GM21825 (cell line): ENCODE data around the gene LRIG1.
A peak's percentile ranks its signal among the peaks of the same experiment; 100 is the strongest.

Experiments used
- ATAC-seq: cut with Tn5 transposase; IDR thresholded peaks from one replicate; pipeline ENCODE4 v1.9.1; 2021; ENCODE audit warnings: mild to moderate bottlenecking, moderate library complexity; ENCODE audit not compliant: unreplicated experiment

The LRIG1 gene

DNA sequence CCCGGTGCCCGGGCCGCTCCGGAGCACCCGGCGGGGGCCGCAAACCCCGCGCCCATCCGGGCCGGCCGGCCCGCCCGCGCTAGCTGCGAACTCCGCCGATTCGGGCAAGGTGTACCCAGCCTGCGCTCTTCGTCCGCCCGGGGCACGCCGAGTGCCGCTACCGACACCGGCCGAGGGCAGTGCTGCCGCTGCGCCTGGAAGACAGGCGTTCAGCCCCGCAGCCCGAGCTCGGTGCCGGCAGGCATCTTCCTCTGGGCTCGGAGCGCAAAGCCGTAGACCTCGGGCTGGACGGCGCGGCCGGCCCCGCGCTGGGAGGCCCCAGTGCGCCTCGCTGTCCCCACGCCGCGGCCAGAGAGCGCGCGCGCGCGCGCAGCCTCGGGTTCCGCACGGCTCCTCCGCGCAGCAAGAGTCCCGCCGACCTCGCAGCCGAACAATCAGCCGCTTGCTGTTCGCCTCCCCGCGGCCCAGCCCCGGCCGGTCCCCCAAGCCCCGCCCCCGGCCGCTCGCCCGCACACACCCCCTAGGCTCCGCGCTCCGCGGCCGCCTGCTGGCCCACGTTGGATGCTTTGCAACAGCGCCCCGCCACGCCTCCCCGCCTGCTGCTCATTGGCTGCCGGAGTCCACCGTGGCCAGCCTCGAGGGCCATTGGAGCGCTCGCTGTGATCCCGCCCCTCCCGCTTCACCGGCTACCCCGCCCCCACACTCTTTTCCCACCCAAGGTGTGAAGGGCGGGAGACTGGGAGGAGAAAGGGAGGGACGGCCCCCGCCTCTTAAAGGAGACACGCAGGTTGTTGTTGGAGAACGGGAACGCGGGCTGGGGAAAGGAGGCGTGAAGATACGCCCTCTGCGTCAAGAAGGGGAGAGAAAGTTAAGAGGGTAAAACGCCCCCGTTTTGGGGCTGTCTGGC, at the start of gene LRIG1:
Gene LRIG1, minus strand, starts transcription at position 447 of the 907 bp plus-strand sequence. CDS start 615 bp downstream, outside the sequence.
- ATAC-seq = peak; percentile 98

DNA sequence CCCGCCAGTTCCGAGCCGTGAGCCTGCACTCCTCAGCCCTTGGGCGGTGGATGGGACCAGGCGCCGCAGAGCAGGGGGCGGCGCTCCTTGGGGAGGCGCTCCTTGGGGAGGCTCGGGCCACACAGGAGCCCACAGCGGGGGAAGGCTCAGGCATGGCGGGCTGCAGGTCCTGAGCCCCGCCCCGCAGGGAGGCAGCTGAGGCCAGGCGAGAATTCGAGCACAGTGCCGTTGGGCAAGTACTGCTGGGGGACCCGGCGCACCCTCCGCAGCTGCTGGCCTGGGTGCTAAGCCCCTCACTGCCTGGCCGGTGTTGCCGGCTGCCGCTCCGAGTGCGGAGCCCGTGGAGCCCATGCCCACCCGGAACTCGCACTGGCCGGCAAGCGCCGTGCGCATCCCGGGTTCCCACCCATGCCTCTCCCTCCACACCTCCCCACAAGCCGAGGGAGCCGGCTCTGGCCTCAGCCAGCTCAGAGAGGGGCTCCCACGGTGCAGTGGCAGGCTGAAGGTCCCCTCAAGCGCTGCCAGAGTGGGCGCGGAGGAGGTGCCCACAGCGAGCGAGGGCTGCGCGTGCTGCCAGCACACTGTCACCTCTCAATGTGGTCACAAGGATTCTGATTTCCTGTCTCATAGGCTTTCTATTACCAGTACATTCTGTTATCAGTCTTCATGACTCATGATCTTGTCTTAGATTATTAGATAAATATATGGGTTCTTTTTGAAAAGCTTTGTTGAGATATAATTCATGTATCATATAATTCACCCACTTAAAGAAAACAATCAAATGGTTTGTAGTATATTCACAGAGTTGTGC, 44.0 kb upstream of the LRIG1 start:
- ATAC-seq = no peak

DNA sequence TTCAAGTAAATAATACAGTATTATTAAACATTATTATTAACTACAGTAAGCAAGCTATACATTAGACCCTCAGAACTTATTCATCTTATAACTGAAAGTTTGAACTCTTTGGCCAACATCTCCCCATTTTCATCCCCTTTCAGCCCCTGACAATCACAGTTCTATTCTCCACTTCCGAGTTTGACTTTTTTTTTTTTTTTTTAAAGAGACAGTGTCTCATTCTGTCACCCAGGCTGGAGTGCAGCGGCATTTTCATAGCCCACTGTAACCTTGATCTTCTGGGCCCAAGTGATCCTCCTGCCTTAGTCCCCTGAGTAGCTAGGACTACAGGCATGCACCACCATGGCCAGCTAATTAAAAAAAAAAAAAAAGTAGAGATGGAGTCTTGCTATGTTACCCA, 41.3 kb upstream of the LRIG1 start:
- no peak for ATAC-seq

DNA sequence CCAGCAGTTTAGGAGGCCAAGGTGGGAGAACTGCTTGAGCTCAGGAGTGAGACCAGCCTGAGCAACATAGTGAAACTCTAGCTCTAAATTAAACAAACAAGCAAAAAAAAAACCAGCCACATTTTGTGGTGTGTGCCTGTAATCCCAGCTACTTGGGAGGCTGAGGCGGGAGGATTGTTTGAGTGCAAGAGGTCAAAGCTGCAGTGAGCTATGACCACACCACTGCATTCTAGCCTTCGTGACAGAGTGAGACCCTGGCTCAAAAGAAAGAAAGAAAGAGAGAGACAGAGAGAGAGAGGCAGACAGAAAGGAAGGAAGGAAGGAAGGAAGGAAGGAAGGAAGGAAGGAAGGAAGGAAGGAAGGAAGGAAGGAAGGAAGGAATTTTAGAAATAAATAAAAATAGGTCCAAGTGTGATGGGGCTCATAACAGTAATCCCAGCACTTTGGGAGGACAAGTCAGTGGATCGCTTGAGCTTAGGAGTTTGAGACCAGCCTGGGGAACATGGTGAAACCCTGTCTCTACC, 38.7 kb upstream of the LRIG1 start:
- ATAC-seq = no peak

GRCh38 chr3:66538390-66538789, 37.6 kb upstream of the LRIG1 start:
- ATAC-seq = no peak

GRCh38 chr3:66537735-66538134, 36.9 kb upstream of the LRIG1 start:
- ATAC-seq = no peak

GRCh38 chr3:66536791-66537190, 36.0 kb upstream of the LRIG1 start:
- no peak for ATAC-seq

GRCh38 chr3:66534304-66534845, 33.6 kb upstream of the LRIG1 start:
- no peak for ATAC-seq

GRCh38 chr3:66532613-66533012, 31.8 kb upstream of the LRIG1 start:
- ATAC-seq = no peak

DNA sequence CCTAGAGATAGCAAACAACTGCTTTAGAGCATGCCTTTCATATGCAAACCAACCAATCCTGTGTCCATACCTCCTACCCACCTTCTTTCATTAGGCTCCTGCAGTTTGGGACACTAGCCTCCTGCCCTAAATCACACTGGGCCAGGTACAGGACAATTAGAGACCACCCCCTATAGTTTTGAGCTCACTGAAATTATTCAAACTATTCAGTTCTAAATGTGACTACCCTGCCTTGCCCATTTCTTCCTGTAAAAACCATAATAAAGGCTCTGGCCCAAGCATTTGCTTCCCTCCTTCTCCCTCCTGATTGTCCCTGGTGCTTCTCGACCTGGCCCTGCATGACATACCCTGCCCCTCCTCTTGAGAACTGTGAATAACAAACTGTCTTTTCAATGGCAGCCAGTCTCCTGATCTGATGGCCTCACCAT, 31.4 kb upstream of the LRIG1 start:
- no peak for ATAC-seq

DNA sequence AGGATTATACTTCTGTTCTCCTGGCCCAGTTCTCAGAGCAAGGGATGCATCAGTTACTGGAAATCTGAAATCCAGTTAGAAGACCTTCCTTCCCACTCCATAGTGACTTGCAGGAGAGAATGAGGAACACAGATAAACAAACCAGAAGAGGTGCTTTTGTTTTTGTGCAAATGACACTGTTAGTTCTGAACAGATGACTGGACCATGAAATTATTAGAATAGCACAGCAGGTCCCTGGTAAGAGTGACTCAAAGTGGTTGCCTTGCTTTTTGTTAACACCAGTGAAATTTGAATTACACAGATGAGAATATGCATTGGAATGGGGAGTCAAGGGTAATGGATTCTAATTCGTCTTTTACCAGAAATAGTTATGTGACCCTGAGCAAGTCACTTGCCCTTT, 30.4 kb upstream of the LRIG1 start:
- no peak for ATAC-seq

DNA sequence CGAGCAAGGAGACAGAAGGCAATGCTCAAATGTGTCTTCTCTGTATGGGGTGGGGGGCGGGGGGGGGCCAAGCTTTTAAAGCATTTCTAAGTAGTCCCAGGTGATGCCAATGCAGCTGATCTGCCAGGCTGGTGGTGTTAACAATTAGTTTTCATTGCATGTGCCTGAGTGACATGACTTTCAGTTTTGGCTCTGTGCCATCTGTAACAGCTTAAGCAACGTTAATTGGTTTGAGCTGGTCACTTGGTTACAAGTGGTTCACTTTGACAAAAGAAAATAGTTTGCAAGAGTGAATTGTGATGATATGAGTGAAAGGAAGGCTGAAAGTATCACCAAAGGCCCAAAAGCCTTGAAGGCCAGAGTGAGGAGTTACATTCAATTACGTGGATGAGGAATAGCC, 26.4 kb upstream of the LRIG1 start:
- no peak for ATAC-seq

GRCh38 chr3:66525771-66526170, 24.9 kb upstream of the LRIG1 start:
- no peak for ATAC-seq

DNA sequence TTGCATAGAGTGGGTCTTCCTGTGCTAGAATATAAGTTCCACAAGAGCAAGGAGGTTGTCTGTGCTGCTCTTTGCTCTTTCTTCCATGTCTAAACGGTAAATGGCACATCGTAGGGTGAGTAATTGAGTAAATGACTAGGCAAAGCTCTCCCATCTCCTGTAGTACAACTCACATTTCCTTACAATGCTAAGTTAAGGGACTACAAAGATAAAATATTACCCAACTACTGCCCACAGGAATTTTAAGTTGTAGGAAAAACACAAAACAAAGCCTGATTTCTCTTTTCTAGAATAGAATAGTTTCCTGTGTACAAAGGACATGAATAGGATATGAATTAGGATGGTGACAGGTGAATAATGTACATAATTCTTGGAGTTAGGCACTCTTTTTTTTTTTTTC, 19.9 kb upstream of the LRIG1 start:
- ATAC-seq = no peak

- no peak for ATAC-seq
Observed at GRCh38 chr3:66518644-66519043, 17.8 kb upstream of the LRIG1 start.

- no peak for ATAC-seq
Observed at GRCh38 chr3:66518126-66518525, 17.3 kb upstream of the LRIG1 start.

DNA sequence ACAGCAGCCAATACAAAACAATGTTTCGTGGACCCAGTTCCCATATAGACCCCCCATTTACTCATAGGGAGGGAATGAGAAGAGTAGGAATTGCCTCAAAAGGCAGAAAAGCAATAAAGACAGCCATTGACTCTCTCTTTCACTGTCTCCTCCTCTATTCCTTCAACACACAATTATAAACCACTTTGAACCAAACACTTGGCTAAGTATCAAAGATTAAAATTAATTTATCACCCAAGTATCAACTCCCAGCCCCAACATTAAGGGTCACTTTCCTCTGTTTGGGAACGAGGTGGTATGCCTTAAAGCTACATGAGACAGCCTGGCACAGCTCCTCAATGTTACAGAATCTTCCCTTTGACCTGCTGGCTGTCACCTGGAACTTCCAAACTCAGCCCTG, 16.4 kb upstream of the LRIG1 start:
- ATAC-seq = no peak

DNA sequence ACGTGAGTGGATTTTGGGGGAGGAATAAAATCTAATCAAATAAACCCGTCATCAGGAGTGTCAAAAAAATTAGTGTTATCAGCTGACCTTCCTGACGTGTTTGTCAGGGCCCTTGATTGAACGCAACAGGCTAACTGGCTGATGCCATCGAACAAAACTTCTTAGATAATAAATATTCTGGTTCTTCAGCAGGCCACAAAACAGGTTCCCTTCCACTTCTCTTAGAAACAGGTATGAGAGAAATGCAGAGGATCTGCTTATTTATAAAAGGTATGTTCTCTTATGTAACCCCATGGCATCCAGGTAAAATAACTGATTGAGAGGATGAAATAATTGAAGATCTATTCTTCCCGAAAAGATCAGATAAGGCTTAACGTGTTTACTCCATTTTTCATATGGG, 7.6 kb upstream of the LRIG1 start:
- ATAC-seq = no peak

DNA sequence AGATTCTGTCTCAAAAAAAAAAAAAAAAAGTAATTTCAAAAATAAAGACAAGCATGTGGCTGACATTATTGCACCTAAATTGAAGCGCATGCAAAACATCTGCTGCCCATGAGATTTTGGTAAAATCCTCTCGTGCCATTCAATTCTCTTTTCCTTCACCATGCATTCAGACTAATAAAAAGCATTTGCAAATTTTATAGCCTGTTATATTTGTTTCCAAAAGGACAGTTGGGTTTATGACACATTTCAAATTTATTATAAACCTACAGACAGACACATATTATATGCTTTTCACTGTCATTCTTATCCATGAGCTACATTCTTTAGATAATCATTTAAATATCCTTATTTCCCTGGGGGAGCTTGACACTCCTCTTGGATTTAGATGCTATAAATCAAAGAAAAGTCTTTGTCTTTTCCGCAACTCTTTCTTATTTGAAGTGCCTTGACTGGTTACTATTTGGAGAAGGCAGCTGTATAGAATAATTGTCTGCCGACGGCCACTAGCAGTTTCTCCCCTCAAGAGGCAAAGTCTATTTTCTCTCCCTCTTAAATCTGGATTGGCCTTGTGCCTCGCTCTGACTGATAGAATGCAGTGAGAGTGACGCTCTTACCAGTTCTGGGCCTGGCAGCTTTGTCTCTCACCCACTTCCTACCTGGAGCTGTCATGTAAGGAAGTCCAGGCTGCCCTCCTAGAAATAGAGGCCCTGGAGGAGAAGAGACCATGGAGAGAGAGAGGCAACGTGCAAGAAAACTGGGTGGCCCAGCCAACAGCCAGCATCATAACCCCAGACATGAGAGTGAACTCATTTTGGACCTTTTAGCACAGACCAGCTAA, 6.8 kb upstream of the LRIG1 start:
- no peak for ATAC-seq

DNA sequence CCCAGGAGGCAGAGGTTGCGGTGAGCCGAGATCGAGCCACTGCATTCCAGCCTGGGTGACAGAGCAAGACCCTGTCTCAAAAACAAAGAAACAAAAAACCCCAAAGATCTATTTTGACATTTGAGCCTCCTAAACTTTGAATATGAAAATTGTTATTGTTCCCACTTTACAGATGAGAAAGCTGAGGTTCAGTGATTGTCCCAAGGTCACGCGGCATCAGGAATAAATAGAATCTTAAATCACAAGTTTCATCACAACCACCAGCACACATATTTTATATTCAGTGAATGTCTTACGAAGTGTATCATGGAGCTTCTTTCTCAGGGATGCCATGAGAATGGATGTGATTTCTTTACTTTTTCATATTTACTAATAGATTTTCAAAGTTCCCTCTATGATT, 5.3 kb upstream of the LRIG1 start:
- no peak for ATAC-seq
